ENCODE measurements around the gene PFKFB3. TPM values are rescaled to one million over a fixed set of nuclear protein-coding genes. Genes with fewer than 3 reads are reported as not detected.

PFKFB3 gene
- total and polyA plus RNA-seq, 9 of the 15 experiments (the other 6 are each of a cell fraction or from before 2014, with no cell fraction given), result 0.46 to 21.6 (median 7.8) TPM

DNA sequence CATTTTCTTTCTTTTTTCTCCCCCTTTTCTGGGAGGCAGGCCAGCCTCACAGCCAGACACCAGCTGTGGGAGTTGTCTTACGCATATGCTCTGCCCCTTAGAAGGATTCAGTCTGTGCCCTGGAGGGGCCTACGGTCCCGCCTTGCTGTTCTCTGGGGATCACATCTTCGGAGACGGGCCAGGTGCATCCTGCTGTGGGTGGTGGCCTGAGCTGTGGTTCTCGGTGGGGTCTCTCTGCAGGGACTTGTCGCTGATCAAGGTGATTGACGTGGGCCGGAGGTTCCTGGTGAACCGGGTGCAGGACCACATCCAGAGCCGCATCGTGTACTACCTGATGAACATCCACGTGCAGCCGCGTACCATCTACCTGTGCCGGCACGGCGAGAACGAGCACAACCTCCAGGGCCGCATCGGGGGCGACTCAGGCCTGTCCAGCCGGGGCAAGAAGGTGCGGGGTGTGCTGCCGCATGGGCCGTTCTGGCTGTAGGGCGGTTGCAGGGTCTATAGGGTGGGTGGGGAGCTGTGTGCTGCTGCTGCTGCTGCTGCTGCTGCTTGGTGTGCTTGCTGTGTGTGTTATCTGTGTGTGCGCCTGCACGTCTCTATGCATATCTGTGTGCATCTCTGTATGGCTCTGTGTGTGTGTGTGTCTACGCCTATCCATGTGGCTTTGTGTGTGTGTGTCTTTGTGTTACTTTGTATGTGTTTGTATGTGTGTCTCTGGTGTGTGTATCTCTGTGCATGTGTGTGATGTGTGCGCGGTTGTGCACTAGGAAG, 17.9 kb downstream of the PFKFB3 start:
- H3K36me3 ChIP-seq (ENCODE audit: control insufficient read depth, insufficient read depth, low read length), result peaks cover 86% of the 10 kb centered on the region; the same call in 2 of the 3 replicates
- intact Hi-C loops (cut with micrococcal nuclease), result no loop called here
- TF ChIP-seq HNRNPL (IDR thresholded peaks at IDR 0.05; ENCODE audit: low read depth, low read length) (no peak), BRF2 (IDR thresholded peaks at IDR 0.05; ENCODE audit: borderline replicate concordance, insufficient read depth, insufficient read length) (no peak), MAX (CRISPR knock-in tag; IDR thresholded peaks at IDR 0.05) (no peak)
- TF ChIP-seq, protein P1, sequence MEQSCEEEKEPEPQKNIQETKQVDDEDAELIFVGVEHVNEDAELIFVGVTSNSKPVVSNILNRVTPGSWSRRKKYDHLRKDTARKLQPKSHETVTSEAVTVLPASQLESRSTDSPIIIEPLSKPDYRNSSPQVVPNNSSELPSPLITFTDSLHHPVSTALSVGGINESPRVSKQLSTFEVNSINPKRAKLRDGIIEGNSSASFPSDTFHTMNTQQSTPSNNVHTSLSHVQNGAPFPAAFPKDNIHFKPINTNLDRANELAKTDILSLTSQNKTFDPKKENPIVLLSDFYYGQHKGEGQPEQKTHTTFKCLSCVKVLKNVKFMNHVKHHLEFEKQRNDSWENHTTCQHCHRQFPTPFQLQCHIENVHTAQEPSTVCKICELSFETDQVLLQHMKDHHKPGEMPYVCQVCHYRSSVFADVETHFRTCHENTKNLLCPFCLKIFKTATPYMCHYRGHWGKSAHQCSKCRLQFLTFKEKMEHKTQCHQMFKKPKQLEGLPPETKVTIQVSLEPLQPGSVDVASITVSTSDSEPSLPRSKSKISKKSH (CRISPR knock-in tag; IDR thresholded peaks at IDR 0.05), result no peak
- H3K4me1 ChIP-seq (replicated peaks in 1 of 2; ENCODE audit: control insufficient read depth in 2 of 2, insufficient read depth in 2 of 2, low read length in 2 of 2), result peaks cover 0 to 3% of the 10 kb centered on the region in 2 experiments; a peak in 1 of 5 replicates
- H3K79me2 ChIP-seq (ENCODE audit: control insufficient read depth, insufficient read depth, low read length), result no peaks in the 10 kb centered on the region
- H4K20me1 ChIP-seq (replicated peaks; ENCODE audit: control insufficient read depth, insufficient read depth, low read length), result no peaks in the 10 kb centered on the region
- in situ Hi-C loops (cut with MboI), result no loop called here
- no TSS peak for BruUV-seq (replicated peaks)
- H3K27ac ChIP-seq (ENCODE audit: extremely low read depth, low read depth, low read length), result no peak overlapping the region
- no peak overlapping the region; a peak in 1 of 4 replicates for H3K9ac ChIP-seq (ENCODE audit: insufficient read depth in 1 of 2, low read depth in 2 of 2, low read length in 2 of 2)
- H3K9me3 ChIP-seq (replicated peaks; ENCODE audit: control insufficient read depth, insufficient read depth, low read depth, low read length), result no peaks in the 10 kb centered on the region
- DNase-seq (ENCODE audit: extremely low read depth in 1 of 4, low spot score in 3 of 4) (no peak), ATAC-seq (no peak), FAIRE-seq (no peak)
- no peak overlapping the region for H3K4me3 ChIP-seq
- no peak overlapping the region for H3K4me2 ChIP-seq (ENCODE audit: insufficient read depth, low read length)
- H2AFZ ChIP-seq (ENCODE audit: low read depth, low read length), result no peak overlapping the region
- no peaks in the 10 kb centered on the region for H3K9me1 ChIP-seq (ENCODE audit: control insufficient read depth, insufficient read depth, low read length)
- no peaks in the 10 kb centered on the region for H3K27me3 ChIP-seq (ENCODE audit: control insufficient read depth in 2 of 2, insufficient read depth in 2 of 2, low read length in 2 of 2)
- ChIA-PET CTCF (ENCODE audit: low intra/inter-chr PET ratio) (no interaction called here), POLR2A (no interaction called here)
- WGBS (ENCODE audit: insufficient coverage, low coverage, missing lambda C conversion rate), result 96% methylated on average over 21 of the region's 32 CpGs
